ENCODE measurements around the gene SLC35F6. TPM values are rescaled to one million over a fixed set of nuclear protein-coding genes. Genes with fewer than 3 reads are reported as not detected.

The SLC35F6 gene, protein sequence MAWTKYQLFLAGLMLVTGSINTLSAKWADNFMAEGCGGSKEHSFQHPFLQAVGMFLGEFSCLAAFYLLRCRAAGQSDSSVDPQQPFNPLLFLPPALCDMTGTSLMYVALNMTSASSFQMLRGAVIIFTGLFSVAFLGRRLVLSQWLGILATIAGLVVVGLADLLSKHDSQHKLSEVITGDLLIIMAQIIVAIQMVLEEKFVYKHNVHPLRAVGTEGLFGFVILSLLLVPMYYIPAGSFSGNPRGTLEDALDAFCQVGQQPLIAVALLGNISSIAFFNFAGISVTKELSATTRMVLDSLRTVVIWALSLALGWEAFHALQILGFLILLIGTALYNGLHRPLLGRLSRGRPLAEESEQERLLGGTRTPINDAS
- total RNA-seq (10 to 100 TPM; 17.1 to 36.2 (median 23.0) TPM), polyA plus RNA-seq (10 to 100 TPM; 13.2 to 17.2 TPM)
- long read RNA-seq, donor 1, transcript SLC35F6-201 (6 exons, 3,898 nt): major isoform, 5 of 5 reads
- long read RNA-seq, donor 1, partial matches to known transcripts: 0 of 5 reads
- long read RNA-seq, donor 1, other reads (novel, unspliced or antisense): 0 of 5 reads
- long read RNA-seq, donor 2, partial matches to known transcripts: 1 of 4 reads
- long read RNA-seq, donor 2, other reads (novel, unspliced or antisense): 1 of 4 reads
- long read RNA-seq, donor 3, transcript SLC35F6-201 (6 exons, 3,898 nt): major isoform, 16 of 21 reads
- long read RNA-seq, donor 3, partial matches to known transcripts: 2 of 21 reads
- long read RNA-seq, donor 3, other reads (novel, unspliced or antisense): 3 of 21 reads

DNA sequence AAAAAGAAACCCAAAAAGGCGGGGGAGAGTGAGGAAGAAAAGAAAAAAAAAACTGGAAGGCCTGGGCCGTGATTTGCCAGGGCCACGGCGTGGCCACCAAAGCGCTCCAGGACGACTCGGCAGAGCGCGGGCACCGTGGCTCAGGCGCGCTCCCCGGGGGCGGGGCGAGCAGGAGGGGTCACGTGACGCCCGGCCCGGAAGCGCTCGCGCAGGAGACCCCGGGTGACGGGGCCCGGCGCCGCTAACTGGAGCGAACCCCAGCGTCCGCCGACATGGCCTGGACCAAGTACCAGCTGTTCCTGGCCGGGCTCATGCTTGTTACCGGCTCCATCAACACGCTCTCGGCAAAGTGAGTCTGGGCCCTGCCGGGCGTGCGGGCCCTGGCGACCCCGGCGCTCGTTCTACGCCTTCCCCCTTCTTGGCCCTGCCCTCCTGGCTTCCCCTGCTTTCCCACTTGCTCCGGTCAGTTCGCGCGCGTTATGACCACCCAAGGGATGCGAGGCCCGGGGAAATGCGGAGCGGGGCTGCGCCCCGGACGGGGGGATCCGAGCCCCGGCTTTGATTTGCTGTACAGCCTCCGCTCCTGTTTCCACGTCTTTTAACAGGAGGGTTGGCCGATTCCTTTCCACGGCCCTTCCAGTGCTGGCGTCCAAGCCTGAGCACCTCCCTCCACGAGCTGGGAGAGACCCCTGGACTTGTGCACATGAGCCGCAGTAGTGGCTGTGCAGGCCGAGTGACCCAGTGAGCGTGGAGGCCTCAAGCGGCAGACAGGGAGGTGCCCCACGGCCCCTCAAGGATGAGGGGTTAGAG is at the start of gene SLC35F6:
Gene SLC35F6 (plus strand): TSS at position 207 of the 810 bp plus-strand sequence. CDS start 66 bp downstream, at position 273.
- Histone ChIP-seq H3K4me3 (peak within 1 kb of the TSS; percentile 51 to 99 (median 85)), H3K27me3 (no peaks in the 10 kb centered on the region), H3K9me3 (no peaks in the 10 kb centered on the region), H3K36me3 (peaks cover 0 to 3% (median 0%) of the 10 kb centered on the region in 9 donors), H3K27ac (peak within 1 kb of the TSS; percentile 44 to 97 (median 94)), H3K4me1 (peaks cover 2 to 56% (median 43%) of the 10 kb centered on the region in 9 donors)
- intact Hi-C loops (cut with DNase I): no loop called here
- 0% methylated on average over 46 to 68 of the region's 68 CpGs for WGBS, 2 donors
- TF ChIP-seq, protein P1, sequence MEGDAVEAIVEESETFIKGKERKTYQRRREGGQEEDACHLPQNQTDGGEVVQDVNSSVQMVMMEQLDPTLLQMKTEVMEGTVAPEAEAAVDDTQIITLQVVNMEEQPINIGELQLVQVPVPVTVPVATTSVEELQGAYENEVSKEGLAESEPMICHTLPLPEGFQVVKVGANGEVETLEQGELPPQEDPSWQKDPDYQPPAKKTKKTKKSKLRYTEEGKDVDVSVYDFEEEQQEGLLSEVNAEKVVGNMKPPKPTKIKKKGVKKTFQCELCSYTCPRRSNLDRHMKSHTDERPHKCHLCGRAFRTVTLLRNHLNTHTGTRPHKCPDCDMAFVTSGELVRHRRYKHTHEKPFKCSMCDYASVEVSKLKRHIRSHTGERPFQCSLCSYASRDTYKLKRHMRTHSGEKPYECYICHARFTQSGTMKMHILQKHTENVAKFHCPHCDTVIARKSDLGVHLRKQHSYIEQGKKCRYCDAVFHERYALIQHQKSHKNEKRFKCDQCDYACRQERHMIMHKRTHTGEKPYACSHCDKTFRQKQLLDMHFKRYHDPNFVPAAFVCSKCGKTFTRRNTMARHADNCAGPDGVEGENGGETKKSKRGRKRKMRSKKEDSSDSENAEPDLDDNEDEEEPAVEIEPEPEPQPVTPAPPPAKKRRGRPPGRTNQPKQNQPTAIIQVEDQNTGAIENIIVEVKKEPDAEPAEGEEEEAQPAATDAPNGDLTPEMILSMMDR (IDR thresholded peaks at IDR 0.05): no peak
- ATAC-seq: peak; percentile 93 to 97 (median 96)
- DNase-seq: peak; percentile 78 to 88

DNA sequence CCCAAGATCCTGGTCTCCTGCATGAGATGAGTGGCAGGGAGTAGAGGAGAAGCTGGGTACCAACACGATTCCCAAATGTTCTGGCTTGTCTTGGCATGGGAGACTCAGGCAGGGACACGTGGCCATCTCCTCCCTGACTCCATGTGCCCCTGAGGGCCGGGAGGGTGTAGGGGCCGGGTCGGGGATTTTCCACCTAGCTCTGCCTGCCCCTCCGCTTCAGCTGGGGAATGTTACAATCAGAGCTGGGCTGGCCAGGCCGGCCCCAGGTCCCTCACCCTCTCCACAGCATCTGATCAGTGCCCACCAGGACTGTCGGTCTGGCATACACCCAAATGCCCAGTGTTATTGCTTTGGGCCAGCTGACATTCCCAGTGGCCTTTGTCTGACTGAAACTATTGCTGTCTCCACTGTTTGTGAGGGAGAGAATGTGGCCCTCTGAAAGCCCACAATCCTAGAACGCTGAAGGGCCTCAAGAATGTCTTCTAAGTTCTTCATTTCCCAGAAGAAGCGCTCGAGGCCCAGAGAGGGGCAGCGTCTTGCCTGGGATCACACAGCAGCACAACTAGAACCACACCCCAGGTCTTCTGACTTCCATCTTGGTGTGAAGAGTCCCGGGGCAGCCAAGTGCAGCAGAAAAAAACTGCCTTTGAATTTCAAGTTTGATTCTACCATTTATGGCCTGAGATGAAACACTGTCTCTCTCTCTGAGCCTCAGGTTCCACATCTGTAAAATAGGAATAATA is 48.4 kb upstream of the SLC35F6 start:
- TF ChIP-seq, protein P1 (IDR thresholded peaks at IDR 0.05): no peak
- Histone ChIP-seq H3K36me3 (no peaks in the 10 kb centered on the region), H3K27ac (no peak overlapping the region), H3K4me3 (no peak overlapping the region), H3K27me3 (no peaks in the 10 kb centered on the region), H3K9me3 (peaks cover 0 to 4% (median 0%) of the 10 kb centered on the region in 11 donors), H3K4me1 (peaks cover 16 to 53% (median 34%) of the 10 kb centered on the region in 9 donors)
- intact Hi-C loops (cut with DNase I): no loop called here
- whole genome bisulfite sequencing, 2 donors: 82% methylated on average over 13 of the region's 13 CpGs
- DNase-seq: no peak
- no peak for ATAC-seq

DNA sequence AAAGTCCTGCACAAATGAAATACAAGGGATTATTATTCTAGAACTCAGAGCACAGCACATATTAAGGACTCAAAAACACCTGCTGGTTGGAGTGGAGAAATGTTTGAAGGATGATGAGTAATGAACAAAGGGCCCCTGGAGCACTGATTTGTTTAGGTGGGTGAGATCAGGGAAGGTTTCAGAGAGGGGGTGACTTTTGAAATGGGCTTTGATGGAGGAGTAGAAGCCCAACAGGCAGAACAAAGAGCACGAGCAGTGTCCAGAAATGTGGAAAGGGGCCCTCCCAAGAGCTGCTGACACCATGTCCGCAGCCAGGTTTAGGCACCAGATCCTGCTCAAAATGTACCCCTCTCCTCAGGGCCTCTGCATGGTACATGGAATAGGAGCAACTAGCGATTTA is 47.7 kb upstream of the SLC35F6 start:
- TF ChIP-seq, protein P1 (IDR thresholded peaks at IDR 0.05): no peak
- Histone ChIP-seq H3K27ac (no peak overlapping the region), H3K36me3 (no peaks in the 10 kb centered on the region), H3K4me1 (peaks cover 17 to 53% (median 34%) of the 10 kb centered on the region in 9 donors), H3K27me3 (no peaks in the 10 kb centered on the region), H3K9me3 (peaks cover 0 to 4% (median 0%) of the 10 kb centered on the region in 11 donors), H3K4me3 (no peak overlapping the region)
- intact Hi-C loops (cut with DNase I): no loop called here
- 90 to 91% methylated on average over 3 of the region's 3 CpGs for WGBS, 2 donors
- DNase-seq: no peak
- ATAC-seq: no peak

All from heart right ventricle (tissue), 16 donors.